Urothelium cell line (cell line): ENCODE data around the gene SNRNP25.
A peak's percentile ranks its signal among the peaks of the same experiment; 100 is the strongest.

Source experiments
- DNase-seq: peaks from one replicate; pipeline ENCODE4 v3.0.0; 2011; ENCODE audit warnings: low spot score, mixed read lengths
- FAIRE-seq: peaks from 2 replicates; lab custom pipeline; 2011; peaks lifted over from hg19 to GRCh38; lab: Jason Lieb, UNC

The SNRNP25 gene

DNA sequence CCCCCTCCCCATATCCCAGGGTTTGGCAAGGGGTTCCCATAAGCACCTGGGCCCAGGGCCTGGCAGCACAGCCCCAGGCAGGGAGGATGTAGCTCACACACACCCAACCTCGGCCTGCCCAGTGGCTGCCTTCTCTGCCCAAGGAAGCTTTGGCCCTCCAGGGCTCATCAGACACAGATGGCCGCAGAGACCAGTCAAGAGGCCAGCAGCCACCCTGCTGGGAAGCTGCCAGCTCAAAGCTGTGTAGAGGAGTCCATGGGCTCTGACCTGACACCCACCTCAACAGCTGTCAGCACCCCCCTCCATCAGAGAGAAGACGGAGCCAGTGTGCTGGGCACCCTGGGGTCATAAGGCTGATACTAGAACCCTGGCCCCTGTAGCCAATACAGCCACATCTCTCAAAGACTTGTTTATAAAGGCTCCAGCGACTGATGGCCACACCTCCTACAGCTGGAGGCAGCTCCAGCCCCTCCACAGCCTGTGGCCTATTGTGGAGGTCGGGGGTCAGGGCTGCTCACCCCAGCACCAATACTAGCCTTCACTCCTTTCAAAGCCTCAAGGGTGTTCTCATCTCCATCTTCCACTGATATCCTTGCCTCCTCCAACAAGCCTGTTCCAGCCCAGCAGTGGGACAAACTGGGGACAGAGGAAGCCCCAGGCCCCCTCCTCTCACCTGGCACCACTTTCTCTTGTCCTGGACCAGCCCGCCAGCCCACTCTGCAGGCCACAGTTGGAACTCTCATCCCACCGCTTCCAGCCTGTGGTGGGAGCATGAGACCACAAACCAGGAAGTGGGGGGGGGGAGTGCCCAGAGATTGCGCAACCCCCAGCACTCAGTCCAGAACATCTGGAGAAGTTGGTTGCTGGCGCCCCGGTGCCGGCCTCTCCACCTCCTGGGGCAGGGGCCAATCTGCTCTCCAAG is 22.2 kb downstream of the SNRNP25 start:
- FAIRE-seq, result no peak

DNA sequence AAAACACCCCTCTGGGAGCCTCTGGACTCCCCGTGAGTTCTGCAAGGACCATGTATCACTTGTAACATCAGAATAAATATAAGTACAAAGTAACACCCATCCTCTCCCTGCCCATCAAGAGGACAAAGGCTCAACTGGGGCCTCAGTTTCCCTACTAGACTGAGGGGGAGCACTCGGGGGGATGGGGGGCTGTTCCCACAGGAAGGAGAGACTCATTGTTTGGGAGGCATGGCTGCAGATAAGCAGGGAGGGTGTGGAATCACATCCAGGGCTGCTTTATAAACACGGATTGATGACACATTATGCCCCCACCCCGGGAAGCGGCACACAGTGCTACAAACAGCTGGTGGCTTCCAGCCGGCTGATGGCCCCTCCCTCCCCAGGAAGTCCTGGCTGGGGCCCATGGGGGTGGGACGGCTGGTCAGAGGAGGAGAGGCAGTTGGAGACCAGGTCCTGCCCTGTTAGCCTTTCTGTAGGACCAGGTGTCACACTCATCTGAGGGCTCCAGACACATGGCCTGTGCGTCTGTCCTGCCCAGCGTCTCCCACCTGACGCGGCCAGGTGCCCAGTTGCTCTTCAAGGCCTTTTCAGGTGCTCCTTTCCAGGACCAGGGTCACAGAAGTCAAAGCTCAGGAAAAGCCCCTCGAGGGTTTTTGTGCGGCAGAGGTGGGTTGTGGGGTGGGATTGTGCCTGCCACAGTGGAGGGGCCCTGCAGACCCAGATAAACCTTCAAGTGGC is 23.1 kb downstream of the SNRNP25 start:
- FAIRE-seq, result peak; percentile 86

More for the DNA sequence above, 22.2 kb downstream of the SNRNP25 start:
- DNase-seq, result peak; percentile 64

DNA sequence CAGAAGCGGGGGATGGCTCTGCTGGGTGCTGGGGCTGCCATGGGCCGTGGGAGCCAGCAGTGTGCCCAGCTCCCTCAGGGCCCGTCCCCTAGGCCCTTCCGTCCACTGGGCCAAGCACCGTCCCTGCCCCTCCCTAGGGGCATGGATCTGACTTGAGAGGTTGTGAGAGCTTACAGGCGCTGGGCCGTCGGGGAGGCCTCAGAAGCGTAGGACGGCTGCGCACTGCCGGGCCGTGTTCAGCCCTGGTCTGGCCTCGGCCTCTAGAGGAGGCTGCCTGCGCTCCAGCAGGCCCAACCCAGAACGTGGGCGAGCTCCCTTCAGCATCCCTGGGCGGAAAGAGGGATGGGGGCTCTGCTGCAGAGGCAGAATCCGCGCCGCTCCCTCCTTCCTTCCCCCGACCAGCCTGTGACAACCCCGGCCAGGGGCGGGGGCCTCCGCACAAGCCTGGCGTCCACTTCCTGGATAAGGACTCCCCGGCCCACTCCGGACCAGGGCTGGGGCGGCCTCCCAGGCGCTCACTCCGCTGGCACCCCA is 23.7 kb downstream of the SNRNP25 start:
- DNase-seq (peak; percentile 57), FAIRE-seq (no peak)

More for the DNA sequence above, 23.1 kb downstream of the SNRNP25 start:
- peak; percentile 76 for DNase-seq

DNA sequence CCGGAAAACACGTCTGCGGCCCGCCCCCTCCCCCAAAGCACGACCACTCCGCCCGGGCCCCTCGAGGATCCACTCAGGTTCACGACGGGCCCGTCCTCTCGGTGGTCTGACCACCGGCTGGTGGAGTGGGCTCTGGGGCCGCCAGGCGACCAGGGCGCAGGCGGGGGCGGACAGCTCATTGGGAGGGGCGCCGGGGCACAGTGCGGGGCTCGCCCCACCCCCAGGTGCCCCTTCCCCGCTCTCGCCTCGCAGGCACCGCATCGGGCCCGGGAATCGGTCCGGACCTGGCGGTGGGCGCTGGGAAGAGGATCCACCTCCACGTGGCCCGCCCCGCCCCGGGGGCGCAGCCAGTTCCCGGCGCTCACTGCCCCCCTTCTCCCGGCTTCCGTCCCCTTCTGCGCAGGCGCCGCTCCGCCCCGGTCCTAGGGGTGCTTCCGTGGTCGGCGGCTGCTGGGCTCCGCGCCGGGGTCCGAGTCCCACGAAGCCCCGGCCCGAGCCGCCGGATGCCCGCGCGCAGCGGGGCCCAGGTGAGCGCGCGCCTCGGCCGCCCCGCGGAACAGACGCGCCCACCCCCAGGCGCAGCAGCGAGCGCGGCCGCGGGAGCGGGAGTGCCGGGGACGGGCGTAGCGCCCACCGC is 24.3 kb downstream of the SNRNP25 start, which contains the start of gene MPG:
Gene MPG, plus strand, starts transcription at position 419 of the 637 bp plus-strand sequence. Its CDS starts 85 bp downstream, at position 504.
- DNase-seq (peak; percentile 95), FAIRE-seq (no peak)

DNA sequence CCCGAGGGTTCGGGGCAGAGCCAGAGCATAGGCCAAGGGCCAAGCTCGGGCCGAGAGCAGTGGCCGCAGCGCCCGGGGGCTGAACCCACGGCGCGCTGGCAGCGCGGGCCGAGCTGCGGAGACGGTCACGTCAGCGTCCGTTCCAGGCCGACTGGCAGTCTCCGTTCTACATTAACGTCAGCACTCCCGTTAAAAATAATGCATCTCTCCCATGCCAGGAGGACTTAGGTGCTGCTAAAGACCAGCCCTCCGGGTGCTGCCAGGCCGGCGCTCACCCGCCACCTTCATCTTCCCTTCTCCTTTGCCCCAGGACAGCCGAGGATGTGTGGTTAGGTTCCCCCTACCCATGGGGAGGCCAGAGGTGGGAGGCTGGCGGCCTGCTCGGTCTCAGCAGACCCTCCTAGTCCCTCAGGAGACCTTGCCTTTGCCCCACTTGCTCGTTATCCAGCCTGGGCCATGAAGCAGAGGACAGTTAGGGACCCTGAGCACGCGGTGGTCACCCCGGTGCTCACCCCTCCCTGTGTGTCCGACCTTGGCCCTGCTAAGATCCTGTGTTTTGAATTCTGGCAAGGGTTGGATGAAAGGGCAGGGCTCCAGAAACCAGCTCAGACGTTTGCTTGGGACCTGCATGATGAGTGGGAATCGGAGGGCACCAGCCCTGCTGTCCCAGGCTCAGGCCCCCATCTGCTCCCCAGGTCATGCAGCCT is 25.0 kb downstream of the SNRNP25 start:
- FAIRE-seq, result no peak
- DNase-seq, result no peak

DNA sequence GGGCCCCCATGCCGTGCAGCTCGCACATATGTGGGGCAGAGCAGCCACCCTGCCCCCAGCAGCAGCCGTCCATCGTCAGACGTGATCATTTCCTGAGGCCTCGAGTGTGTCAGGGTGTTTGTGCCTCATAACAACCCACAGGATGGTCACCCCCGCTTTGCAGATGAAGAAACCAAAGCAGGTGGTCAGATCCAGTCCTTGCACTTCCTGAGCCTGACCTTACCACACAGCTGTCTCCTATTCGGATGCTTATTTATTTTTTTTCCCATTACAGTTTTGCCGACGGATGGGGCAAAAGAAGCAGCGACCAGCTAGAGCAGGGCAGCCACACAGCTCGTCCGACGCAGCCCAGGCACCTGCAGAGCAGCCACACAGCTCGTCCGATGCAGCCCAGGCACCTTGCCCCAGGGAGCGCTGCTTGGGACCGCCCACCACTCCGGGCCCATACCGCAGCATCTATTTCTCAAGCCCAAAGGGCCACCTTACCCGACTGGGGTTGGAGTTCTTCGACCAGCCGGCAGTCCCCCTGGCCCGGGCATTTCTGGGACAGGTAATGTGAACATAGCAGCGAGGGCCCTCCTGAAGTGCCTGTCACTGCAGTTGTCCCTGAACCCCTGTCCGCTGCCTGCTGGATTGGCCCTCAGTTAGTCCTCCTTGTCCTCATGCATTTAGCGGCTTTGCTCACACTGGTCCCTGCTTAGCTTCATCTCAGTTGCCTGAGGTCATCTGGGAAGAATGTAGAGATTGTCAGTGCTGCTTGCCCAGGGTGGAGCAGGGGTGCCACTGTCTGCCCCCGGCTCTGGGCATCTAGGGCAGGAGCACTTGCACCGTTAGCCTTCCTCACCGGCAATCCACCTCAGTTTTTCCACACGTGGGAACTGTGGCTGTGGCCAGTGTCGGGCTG is 25.8 kb downstream of the SNRNP25 start:
- no peak for DNase-seq
- no peak for FAIRE-seq

DNA sequence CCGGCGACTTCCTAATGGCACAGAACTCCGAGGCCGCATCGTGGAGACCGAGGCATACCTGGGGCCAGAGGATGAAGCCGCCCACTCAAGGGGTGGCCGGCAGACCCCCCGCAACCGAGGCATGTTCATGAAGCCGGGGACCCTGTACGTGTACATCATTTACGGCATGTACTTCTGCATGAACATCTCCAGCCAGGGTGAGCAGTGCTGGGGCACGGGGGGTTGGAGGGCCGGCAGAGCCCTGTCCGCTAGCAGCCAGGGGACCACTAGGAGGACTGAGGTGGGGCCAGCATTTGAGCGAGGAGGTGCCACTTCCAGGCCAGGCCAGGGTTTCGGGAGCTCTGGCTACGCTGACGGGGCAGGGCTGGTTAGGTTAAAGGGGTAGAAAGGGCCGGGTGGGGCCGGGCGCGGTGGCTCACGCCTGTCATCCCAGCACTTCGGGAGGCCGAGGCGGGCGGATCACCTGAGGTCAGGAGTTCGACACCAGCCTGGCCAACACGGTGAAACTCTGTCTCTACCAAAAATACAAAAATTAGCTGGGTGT is 29.5 kb downstream of the SNRNP25 start:
- FAIRE-seq (no peak), DNase-seq (no peak)

DNA sequence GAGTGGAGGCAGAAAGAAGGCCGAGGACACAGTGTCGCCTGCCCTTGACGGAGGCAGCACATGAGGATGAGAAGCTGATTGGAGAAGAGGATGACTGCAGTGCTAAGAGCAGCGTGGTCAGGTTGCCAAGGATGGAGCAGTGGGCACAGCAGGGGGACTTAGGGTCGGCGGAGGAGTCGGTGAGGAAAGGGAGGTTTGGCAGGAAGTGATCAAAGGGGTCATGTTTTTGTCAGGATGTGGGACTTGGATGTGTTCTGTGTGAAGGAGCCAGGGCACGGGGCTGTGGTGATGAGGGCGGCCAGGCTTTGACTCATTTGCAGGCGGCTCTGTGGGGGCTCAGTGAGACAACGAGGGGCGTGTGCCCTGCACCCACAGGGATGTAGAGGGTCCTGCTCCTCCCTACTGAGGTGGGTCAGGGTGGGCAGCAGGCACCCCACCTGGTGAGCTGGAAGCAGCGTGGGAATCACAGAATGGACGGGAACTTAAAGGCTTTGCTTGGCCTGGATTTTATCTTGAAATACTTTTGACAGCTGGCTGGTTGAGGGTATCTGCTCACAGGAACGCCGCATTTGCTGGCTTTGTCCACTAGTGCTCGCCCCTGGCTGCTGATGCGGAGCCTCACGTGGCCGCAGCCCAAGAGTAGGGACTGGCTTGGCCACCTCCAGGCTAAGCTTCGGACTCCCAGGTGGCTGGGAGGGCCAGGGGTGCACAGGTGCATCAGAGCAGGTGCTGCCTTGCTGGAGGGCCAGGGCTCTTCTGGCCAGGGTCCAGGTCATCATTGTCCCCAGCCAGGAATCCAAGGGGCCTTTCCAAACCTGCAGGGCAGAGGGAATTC is 30.4 kb downstream of the SNRNP25 start:
- DNase-seq (no peak), FAIRE-seq (no peak)

DNA sequence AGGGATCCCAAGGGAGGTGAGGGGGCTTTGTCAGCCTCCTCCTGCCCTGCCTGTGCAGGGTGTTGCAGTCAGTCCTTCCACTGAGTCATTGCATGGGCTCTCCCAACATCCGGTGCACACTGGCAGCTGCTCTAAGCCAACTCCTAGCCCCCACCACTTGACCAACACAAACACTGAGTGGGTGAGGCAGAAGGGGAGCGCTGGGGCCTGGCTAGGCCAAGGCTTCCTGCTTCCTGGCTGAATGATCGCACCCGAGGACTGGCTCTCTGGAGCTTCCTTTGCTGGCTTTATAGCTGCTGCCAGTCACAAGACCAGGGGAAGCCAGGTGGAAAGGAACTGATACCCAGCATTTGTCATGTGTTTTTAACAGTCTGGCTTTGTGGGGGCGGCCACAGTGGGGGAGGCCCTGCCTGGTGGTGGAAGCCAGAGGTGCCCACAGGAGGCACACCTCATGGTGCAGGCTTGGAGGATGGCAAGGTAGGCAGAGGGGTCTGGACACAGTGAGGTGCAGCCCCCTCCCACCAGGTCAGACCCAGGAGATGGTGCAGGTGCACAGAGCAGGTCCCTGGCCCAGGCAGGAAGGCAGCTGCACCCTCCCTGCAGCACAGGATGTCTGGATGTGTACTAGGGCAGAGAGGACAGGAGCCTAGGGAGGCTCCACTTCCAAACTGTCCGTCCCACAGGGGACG is 31.2 kb downstream of the SNRNP25 start:
- FAIRE-seq (peak; percentile 94), DNase-seq (peak; percentile 85)

DNA sequence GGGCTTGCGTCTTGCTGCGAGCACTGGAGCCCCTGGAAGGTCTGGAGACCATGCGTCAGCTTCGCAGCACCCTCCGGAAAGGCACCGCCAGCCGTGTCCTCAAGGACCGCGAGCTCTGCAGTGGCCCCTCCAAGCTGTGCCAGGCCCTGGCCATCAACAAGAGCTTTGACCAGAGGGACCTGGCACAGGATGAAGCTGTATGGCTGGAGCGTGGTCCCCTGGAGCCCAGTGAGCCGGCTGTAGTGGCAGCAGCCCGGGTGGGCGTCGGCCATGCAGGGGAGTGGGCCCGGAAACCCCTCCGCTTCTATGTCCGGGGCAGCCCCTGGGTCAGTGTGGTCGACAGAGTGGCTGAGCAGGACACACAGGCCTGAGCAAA is 31.8 kb downstream of the SNRNP25 start:
- FAIRE-seq, result no peak
- DNase-seq, result no peak

DNA sequence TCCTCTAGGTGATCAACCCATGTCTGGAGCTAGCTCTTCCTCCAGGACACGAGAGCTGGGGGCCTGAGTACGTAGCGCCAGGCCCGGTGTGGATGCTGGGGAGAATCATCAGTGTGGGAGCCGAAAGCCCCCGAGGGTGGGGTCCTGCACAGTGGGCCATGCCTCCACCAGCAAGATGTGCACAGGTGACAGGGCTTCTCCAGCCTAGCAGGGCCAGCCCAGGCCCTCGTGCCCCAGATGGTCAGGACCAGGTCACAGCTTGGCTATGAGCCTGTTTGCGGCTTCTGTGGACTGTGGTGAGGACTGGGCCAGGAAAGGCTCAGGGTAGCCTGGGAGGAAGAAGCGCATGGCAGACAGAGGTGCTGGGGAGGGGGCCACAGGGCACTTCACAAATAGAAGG is 32.2 kb downstream of the SNRNP25 start:
- FAIRE-seq, result no peak
- no peak for DNase-seq

DNA sequence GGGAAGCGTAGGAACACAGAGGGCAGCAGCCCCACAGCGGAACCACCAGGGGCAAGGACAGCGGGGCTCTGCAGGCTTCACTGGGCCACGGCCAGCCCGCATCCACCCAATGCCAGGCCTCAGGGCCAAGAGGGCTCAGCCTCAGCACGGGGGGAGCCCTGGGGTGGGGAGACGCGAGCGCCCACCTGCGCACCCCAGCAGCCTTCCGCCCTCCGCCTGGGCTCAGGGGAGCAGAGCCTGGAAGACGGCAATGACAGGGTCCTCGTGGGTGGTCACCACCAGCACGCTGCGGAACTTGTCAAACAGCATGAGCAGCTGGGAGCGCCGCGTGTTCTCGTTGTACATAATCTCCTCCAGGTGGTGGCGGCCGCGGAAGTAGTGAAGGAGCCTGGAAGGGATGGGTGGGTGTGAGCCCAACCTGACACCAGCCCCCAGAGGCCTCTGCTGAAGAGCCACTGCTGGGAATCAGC is 32.9 kb downstream of the SNRNP25 start:
- DNase-seq (no peak), FAIRE-seq (no peak)

DNA sequence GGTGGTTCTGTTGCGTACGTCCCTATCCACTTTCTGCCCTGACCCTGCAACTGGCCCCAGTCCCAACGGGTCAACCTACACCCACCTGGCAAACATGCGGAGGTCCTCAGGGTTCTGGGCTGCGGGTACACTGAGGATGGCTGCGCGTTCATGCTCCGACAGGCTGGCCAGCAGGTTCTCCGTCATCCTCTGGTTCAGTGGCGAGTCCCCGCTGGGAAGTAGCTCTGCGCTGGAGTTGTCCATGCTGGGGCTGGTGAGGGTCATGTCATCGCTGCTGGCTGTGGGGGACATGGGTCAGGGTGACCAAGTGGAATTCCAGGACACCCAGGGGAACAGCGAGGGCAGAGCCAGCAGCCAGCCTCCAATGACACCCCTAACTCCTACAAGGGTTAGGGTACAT is 35.0 kb downstream of the SNRNP25 start:
- no peak for DNase-seq
- FAIRE-seq, result no peak

DNA sequence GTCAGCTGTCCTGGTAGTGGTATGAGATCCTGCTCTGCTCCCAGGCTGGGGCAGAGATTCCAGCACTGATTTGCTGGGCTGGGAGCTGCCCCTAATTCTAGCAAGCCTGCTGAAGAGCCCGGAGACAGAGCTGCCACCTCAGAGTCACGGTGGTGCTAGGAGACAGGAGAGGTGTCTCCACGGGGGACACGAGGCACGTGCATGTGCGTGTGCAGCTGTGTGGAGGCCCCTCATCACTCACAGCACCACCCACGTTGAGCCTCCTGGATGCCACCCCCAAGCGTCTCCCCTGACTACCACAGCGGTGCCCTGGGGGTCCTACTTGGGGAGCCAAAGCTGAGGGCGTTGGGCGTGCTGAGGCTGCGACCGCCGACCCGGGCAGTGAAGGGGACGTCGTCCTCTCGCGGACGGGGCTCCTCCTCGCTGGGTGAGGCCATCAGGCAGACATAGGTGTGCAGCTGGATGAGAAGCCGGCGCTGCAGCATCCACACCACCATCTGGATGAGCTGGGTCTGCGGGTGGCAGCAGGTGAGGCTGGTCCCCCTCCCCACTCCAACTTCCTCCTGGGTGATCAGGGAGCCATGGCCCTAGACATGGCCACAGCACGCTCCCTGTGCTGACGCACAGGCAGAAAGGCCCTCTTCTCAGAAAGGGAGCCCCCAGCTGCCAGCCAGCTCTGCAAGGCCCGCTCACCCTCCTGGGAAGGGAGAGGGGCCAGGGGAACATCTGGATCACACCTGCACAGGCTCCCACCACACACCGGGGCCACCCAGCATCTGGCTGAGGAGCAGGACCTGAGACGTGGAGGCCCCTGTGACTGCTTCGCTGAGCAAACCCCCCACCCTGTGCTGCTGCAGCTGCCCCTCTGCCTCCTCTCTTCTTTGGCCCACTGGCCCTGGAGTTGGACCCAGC is 36.0 kb downstream of the SNRNP25 start:
- FAIRE-seq, result no peak

DNA sequence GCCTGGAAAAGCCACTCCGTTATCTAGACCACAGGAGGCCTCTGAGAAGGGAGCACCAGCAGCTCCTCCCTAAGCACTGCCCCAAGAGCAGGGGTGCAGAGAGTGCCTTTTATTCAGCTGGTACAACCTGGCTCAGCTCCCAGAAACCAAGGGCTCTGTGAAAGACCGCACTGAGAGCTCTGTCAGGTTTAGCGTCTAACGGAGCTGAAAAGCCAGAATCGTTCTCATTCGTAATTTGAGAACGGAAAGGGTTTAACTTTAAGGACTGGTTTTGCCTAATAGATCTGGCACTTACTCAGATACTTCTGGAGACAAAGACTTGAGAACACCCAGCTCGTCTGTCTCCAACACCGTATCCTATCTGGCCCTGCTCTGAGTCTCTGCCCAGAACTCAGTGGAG is 37.9 kb downstream of the SNRNP25 start:
- no peak for FAIRE-seq

More for the DNA sequence above, 36.0 kb downstream of the SNRNP25 start:
- DNase-seq, result no peak

More for the DNA sequence above, 37.9 kb downstream of the SNRNP25 start:
- no peak for DNase-seq
